A549 (cell line): ENCODE measurements around the gene TULP1. TPM values are rescaled to one million over a fixed set of nuclear protein-coding genes. Genes with fewer than 3 reads are reported as not detected.

Experiments
- CBX8 ChIP-seq: fragments of 200-600 bp; sonication (generic); IDR thresholded peaks from 2 replicates; pipeline ENCODE4 v1.6.1; 2016
- CEBPB ChIP-seq, 2 experiments: fragments of >200 bp in 1 of 2; sonication (Bioruptor Twin) in 1 of 2; formaldehyde crosslinking in 1 of 2; IDR thresholded peaks; 2 replicates each; pipeline ENCODE4 v1.6.1; 2012 to 2016
- CHD4 ChIP-seq: fragments of 200-600 bp; sonication (generic); IDR thresholded peaks from 2 replicates; pipeline ENCODE4 v1.6.1; 2016; ENCODE audit warnings: antibody characterized with exemption, mild to moderate bottlenecking, borderline replicate concordance
- ESRRA ChIP-seq: fragments of 150-350 bp; IDR thresholded peaks from 2 replicates; pipeline ENCODE4 v1.6.1; 2014; ENCODE audit warnings: mild to moderate bottlenecking, low read length, borderline replicate concordance
- FOSB ChIP-seq: fragments of 250-450 bp; sonication (Bioruptor Pico); IDR thresholded peaks from 2 replicates; pipeline ENCODE4 v1.5.0; 2020; ENCODE audit warnings: mild to moderate bottlenecking, moderate library complexity
- FOSL2 ChIP-seq, 2 experiments: fragments of 450-650 bp in 1 of 2; fragments of >200 bp in 1 of 2; sonication (Bioruptor Twin) in 1 of 2; formaldehyde crosslinking; IDR thresholded peaks; 2 replicates each; pipeline versions ENCODE4 v1.5.0 to v1.6.1; 2016 to 2020; ENCODE audit warnings: mild to moderate bottlenecking in 1 of 2, moderate library complexity in 1 of 2
- FOXS1 ChIP-seq: fragments of 250-450 bp; sonication (Bioruptor Pico); IDR thresholded peaks from 2 replicates; pipeline ENCODE4 v1.5.0; 2020; ENCODE audit warnings: mild to moderate bottlenecking, moderate library complexity
- GATA3 ChIP-seq: IDR thresholded peaks from 2 replicates; pipeline ENCODE4 v1.6.1; 2012; ENCODE audit warnings: borderline replicate concordance
- HEYL ChIP-seq: fragments of 250-450 bp; sonication (Bioruptor Pico); IDR thresholded peaks from 2 replicates; pipeline ENCODE4 v1.8.0; 2021; ENCODE audit warnings: mild to moderate bottlenecking, moderate library complexity
- HOXB5 ChIP-seq: fragments of 250-450 bp; sonication (Bioruptor Pico); IDR thresholded peaks from 2 replicates; pipeline ENCODE4 v1.5.0; 2020; ENCODE audit warnings: mild to moderate bottlenecking, moderate library complexity
- KDM5A ChIP-seq: fragments of 200-600 bp; sonication (generic); IDR thresholded peaks from 2 replicates; pipeline ENCODE4 v1.6.1; 2016; ENCODE audit warnings: antibody characterized with exemption, mild to moderate bottlenecking
- MAZ ChIP-seq: fragments of 150-350 bp; IDR thresholded peaks from 2 replicates; pipeline ENCODE4 v1.6.1; 2014; ENCODE audit warnings: antibody characterized with exemption, low read depth, low read length, borderline replicate concordance
- NFE2L2 ChIP-seq: fragments of 150-350 bp; conservative IDR thresholded peaks from 2 replicates; pipeline ENCODE4 v1.6.1; 2014; ENCODE audit warnings: low read length
- PHF8 ChIP-seq: fragments of 200-600 bp; sonication (generic); IDR thresholded peaks from 2 replicates; pipeline ENCODE4 v1.6.1; 2016; ENCODE audit warnings: low read depth, mild to moderate bottlenecking, antibody characterized with exemption, moderate library complexity, borderline replicate concordance
- RNF2 ChIP-seq: fragments of 200-600 bp; sonication (generic); IDR thresholded peaks from 2 replicates; pipeline ENCODE4 v1.6.1; 2016; ENCODE audit warnings: low read depth, mild to moderate bottlenecking, antibody characterized with exemption, moderate library complexity, borderline replicate concordance
- SMC3 ChIP-seq: fragments of >200 bp; sonication (Bioruptor Twin); formaldehyde crosslinking; IDR thresholded peaks from 3 replicates; pipeline ENCODE4 v1.6.1; 2018; ENCODE audit warnings: inconsistent platforms
- ZC3H11A ChIP-seq: fragments of 450-650 bp; IDR thresholded peaks from 2 replicates; pipeline ENCODE4 v1.6.1; 2014; ENCODE audit warnings: antibody characterized with exemption, mild to moderate bottlenecking
- polyA plus RNA-seq, 4 experiments: library from polyadenylated mRNA; depleted of rRNA in 3 of 4; stranded (reverse); fragments of >200 nt; fragmentation: RNase III in 1 of 4; extraction: RNeasy Plus Mini Kit Qiagen cat#74134 plus additional on column Dnase treatment in 1 of 4; gene quantifications; 2 replicates in 3 of 4; 3 replicates in 1 of 4; pipeline ENCODE4 v1.2.3, GENCODE V29; 2011 to 2017
- TF ChIP-seq, protein P1 (sequence below): IDR thresholded peaks from 2 replicates; pipeline ENCODE4 v1.6.1; 2012; ENCODE audit warnings: low read depth, borderline replicate concordance
- TF ChIP-seq, protein P2 (sequence below): fragments of 250-450 bp; sonication (Bioruptor Pico); IDR thresholded peaks from 2 replicates; pipeline ENCODE4 v1.5.0; 2021; ENCODE audit warnings: mild to moderate bottlenecking, moderate library complexity, borderline replicate concordance
- TF ChIP-seq, protein P3 (sequence below): IDR thresholded peaks from 2 replicates; pipeline ENCODE4 v1.6.1; 2012
- TF ChIP-seq, protein P4 (sequence below): fragments of >200 bp; sonication (Bioruptor Twin); formaldehyde crosslinking; IDR thresholded peaks from 2 replicates; pipeline ENCODE4 v1.6.1; 2016
- TF ChIP-seq, protein P5 (sequence below): IDR thresholded peaks from 2 replicates; pipeline ENCODE4 v1.6.1; 2012
- TF ChIP-seq, protein P6 (sequence below): fragments of 200-600 bp; sonication (generic); IDR thresholded peaks from 2 replicates; pipeline ENCODE4 v1.6.1; 2016; ENCODE audit warnings: antibody characterized with exemption, mild to moderate bottlenecking, moderate library complexity
- TF ChIP-seq, protein P7 (sequence below): fragments of 150-350 bp; IDR thresholded peaks from 2 replicates; pipeline ENCODE4 v1.6.1; 2014; ENCODE audit warnings: low read depth, mild to moderate bottlenecking, low read length

Gene TULP1
- polyA plus RNA-seq, 2 of the 4 experiments (the other 2 are of a cell fraction) = not detected

DNA sequence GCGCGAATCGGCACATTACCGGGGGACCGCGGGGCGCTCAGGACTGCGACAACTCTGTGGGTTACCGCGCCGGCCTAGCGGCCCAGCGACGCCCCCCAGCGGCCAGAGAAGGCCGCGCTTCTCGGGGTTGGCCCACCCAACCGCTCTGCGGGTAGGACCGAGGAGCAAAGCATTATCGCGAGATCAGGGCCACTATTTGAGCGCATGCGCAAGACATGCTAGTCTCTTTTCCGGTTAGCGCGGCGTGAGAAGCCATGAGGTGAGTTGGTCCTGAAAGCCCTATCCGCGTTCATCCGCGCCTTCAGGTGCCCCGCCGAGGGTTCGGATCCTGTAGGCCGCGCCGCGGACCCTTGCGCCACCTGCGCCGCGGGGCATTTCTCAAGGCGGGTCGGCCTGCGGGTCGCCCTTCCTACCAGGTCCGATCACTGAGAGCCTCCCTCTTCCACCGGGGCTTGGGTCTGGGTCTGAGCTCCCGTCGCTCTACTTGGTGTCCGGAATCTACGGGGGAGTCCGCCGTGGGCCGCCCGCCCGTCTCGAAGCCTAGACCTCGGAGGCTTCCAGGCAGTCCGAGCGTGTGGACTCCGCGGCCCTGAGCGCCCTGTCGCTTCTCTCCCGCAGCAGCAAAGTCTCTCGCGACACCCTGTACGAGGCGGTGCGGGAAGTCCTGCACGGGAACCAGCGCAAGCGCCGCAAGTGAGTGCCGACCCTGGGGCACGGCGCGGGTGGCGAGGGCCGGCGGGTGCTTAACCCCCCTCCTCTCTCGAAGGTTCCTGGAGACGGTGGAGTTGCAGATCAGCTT lies 44.3 kb downstream of the TULP1 start, which contains the start of gene RPL10A (continued):
- TF ChIP-seq MAZ (no peak), SMC3 (peak; percentile 64), ESRRA (no peak), ZC3H11A (no peak), FOSB (CRISPR knock-in tag) (no peak), HOXB5 (CRISPR knock-in tag) (0 out of 2 replicates have a peak, but pooled peaks have one; percentile 30), CEBPB (IDR thresholded peaks at IDR 0.05) (peak in 1 of 2 experiments; percentile 43; a peak in 1 of 4 replicates), GATA3 (peak; percentile 63), CHD4 (no peak), FOSL2 (IDR thresholded peaks at IDR 0.05) (no peak), FOSL2 (CRISPR knock-in tag; IDR thresholded peaks at IDR 0.05) (no peak), FOXS1 (CRISPR knock-in tag) (0 out of 2 replicates have a peak, but pooled peaks have one; percentile 18), KDM5A (no peak), CBX8 (no peak), HEYL (CRISPR knock-in tag) (no peak), PHF8 (peak; percentile 78), RNF2 (no peak), NFE2L2 (no peak)
- TF ChIP-seq, protein P1, sequence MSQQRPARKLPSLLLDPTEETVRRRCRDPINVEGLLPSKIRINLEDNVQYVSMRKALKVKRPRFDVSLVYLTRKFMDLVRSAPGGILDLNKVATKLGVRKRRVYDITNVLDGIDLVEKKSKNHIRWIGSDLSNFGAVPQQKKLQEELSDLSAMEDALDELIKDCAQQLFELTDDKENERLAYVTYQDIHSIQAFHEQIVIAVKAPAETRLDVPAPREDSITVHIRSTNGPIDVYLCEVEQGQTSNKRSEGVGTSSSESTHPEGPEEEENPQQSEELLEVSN = peak; percentile 40
- TF ChIP-seq, protein P2, sequence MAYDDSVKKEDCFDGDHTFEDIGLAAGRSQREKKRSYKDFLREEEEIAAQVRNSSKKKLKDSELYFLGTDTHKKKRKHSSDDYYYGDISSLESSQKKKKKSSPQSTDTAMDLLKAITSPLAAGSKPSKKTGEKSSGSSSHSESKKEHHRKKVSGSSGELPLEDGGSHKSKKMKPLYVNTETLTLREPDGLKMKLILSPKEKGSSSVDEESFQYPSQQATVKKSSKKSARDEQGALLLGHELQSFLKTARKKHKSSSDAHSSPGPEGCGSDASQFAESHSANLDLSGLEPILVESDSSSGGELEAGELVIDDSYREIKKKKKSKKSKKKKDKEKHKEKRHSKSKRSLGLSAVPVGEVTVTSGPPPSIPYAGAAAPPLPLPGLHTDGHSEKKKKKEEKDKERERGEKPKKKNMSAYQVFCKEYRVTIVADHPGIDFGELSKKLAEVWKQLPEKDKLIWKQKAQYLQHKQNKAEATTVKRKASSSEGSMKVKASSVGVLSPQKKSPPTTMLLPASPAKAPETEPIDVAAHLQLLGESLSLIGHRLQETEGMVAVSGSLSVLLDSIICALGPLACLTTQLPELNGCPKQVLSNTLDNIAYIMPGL (CRISPR knock-in tag) = no peak
- TF ChIP-seq, protein P3, sequence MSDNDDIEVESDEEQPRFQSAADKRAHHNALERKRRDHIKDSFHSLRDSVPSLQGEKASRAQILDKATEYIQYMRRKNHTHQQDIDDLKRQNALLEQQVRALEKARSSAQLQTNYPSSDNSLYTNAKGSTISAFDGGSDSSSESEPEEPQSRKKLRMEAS = peak; percentile 98
- TF ChIP-seq, protein P4, sequence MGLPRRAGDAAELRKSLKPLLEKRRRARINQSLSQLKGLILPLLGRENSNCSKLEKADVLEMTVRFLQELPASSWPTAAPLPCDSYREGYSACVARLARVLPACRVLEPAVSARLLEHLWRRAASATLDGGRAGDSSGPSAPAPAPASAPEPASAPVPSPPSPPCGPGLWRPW = no peak
- TF ChIP-seq, protein P5, sequence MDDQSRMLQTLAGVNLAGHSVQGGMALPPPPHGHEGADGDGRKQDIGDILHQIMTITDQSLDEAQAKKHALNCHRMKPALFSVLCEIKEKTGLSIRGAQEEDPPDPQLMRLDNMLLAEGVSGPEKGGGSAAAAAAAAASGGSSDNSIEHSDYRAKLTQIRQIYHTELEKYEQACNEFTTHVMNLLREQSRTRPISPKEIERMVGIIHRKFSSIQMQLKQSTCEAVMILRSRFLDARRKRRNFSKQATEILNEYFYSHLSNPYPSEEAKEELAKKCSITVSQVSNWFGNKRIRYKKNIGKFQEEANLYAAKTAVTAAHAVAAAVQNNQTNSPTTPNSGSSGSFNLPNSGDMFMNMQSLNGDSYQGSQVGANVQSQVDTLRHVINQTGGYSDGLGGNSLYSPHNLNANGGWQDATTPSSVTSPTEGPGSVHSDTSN = no peak
- TF ChIP-seq, protein P6, sequence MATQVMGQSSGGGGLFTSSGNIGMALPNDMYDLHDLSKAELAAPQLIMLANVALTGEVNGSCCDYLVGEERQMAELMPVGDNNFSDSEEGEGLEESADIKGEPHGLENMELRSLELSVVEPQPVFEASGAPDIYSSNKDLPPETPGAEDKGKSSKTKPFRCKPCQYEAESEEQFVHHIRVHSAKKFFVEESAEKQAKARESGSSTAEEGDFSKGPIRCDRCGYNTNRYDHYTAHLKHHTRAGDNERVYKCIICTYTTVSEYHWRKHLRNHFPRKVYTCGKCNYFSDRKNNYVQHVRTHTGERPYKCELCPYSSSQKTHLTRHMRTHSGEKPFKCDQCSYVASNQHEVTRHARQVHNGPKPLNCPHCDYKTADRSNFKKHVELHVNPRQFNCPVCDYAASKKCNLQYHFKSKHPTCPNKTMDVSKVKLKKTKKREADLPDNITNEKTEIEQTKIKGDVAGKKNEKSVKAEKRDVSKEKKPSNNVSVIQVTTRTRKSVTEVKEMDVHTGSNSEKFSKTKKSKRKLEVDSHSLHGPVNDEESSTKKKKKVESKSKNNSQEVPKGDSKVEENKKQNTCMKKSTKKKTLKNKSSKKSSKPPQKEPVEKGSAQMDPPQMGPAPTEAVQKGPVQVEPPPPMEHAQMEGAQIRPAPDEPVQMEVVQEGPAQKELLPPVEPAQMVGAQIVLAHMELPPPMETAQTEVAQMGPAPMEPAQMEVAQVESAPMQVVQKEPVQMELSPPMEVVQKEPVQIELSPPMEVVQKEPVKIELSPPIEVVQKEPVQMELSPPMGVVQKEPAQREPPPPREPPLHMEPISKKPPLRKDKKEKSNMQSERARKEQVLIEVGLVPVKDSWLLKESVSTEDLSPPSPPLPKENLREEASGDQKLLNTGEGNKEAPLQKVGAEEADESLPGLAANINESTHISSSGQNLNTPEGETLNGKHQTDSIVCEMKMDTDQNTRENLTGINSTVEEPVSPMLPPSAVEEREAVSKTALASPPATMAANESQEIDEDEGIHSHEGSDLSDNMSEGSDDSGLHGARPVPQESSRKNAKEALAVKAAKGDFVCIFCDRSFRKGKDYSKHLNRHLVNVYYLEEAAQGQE = peak; percentile 99
- TF ChIP-seq, protein P7, sequence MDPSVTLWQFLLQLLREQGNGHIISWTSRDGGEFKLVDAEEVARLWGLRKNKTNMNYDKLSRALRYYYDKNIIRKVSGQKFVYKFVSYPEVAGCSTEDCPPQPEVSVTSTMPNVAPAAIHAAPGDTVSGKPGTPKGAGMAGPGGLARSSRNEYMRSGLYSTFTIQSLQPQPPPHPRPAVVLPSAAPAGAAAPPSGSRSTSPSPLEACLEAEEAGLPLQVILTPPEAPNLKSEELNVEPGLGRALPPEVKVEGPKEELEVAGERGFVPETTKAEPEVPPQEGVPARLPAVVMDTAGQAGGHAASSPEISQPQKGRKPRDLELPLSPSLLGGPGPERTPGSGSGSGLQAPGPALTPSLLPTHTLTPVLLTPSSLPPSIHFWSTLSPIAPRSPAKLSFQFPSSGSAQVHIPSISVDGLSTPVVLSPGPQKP = no peak
- TF ChIP-seq, all 56 proteins: peak for 16
